HG03196 (cell line): ENCODE results near the gene GMCL2.

Experiments
- ATAC-seq: cut with Tn5 transposase; IDR thresholded peaks from one replicate; pipeline ENCODE4 v1.9.1; 2021; ENCODE audit not compliant: unreplicated experiment

Gene GMCL2

GRCh38 chr5:178189433-178189832 is 2.3 kb upstream of the GMCL2 start:
- ATAC-seq: no peak

GRCh38 chr5:178186427-178186826 is 744 bp downstream of the GMCL2 start:
- ATAC-seq: no peak

GRCh38 chr5:178182158-178182876 is 4.9 kb downstream of the GMCL2 start:
- no peak for ATAC-seq

GRCh38 chr5:178180141-178180863 is 6.9 kb downstream of the GMCL2 start:
- ATAC-seq: no peak

GRCh38 chr5:178177569-178177968 is 9.6 kb downstream of the GMCL2 start:
- no peak for ATAC-seq

- ATAC-seq: no peak
These were observed 10.4 kb downstream of the GMCL2 start for GRCh38 chr5:178176791-178177190.

- no peak for ATAC-seq
These were observed 12.7 kb downstream of the GMCL2 start for GRCh38 chr5:178174456-178174855.

GRCh38 chr5:178170455-178170854 is 16.7 kb downstream of the GMCL2 start:
- no peak for ATAC-seq

- ATAC-seq: no peak
These were observed 21.6 kb downstream of the GMCL2 start for GRCh38 chr5:178165581-178165980.

- ATAC-seq: peak; percentile 88
These were observed 23.1 kb downstream of the GMCL2 start for GRCh38 chr5:178163772-178164735.

GRCh38 chr5:178162481-178162880 is 24.7 kb downstream of the GMCL2 start:
- no peak for ATAC-seq

GRCh38 chr5:178160176-178160575 is 27.0 kb downstream of the GMCL2 start:
- ATAC-seq: no peak

GRCh38 chr5:178155065-178155464 is 32.1 kb downstream of the GMCL2 start:
- no peak for ATAC-seq

GRCh38 chr5:178153530-178154340 is 33.4 kb downstream of the GMCL2 start, which contains the start of gene NHP2:
Gene NHP2 (minus strand): TSS chr5:178153885. CDS start chr5:178153817, 68 bp downstream.
- ATAC-seq: peak; percentile 96

- no peak for ATAC-seq
These were observed 34.4 kb downstream of the GMCL2 start for GRCh38 chr5:178152491-178153444.

- ATAC-seq: no peak
These were observed 36.0 kb downstream of the GMCL2 start for GRCh38 chr5:178150977-178151734.

- no peak for ATAC-seq
These were observed 37.8 kb downstream of the GMCL2 start for GRCh38 chr5:178149199-178149932.

- no peak for ATAC-seq
These were observed 39.8 kb downstream of the GMCL2 start for GRCh38 chr5:178147406-178147805.
